IPS-15b (cell line): ENCODE data around the gene FUNDC1.
A peak's percentile ranks its signal among the peaks of the same experiment; 100 is the strongest.
"Not testable (repeated sequence)": the region's sequence is repeated elsewhere in the genome, so short reads cannot be mapped to it uniquely, and the experiment has no call there.

ENCODE experiments used
- H3K27me3 ChIP-seq: one replicate; pipeline ENCODE4 v1.6.1; 2013; ENCODE audit warnings: low read length; ENCODE audit not compliant: control insufficient read depth, insufficient read depth
- H3K36me3 ChIP-seq: one replicate; pipeline ENCODE4 v1.6.1; 2013; ENCODE audit warnings: low read length; ENCODE audit not compliant: control insufficient read depth, insufficient read depth
- H3K4me1 ChIP-seq: one replicate; pipeline ENCODE4 v1.6.1; 2013; ENCODE audit warnings: mild to moderate bottlenecking, low read length; ENCODE audit not compliant: control insufficient read depth, insufficient read depth
- H3K4me3 ChIP-seq: one replicate; pipeline ENCODE4 v1.5.1; 2013; ENCODE audit warnings: low read depth, low read length
- H3K9ac ChIP-seq: one replicate; pipeline ENCODE4 v1.6.1; 2013; ENCODE audit warnings: low read depth, mild to moderate bottlenecking, low read length
- H3K9me3 ChIP-seq: one replicate; pipeline ENCODE4 v1.6.1; 2013; ENCODE audit warnings: mild to moderate bottlenecking, low read length; ENCODE audit not compliant: control insufficient read depth, insufficient read depth

Gene FUNDC1

GRCh38 chrX:44542567-44543325 is at the start of gene FUNDC1:
Gene FUNDC1, minus strand, starts transcription at chrX:44542859. Its CDS starts 27 bp downstream, at chrX:44542832.
- H3K9me3 ChIP-seq = no peaks in the 10 kb centered on the region
- H3K27me3 ChIP-seq = no peaks in the 10 kb centered on the region
- no peaks in the 10 kb centered on the region for H3K36me3 ChIP-seq
- no peaks in the 10 kb centered on the region for H3K4me1 ChIP-seq
- H3K9ac ChIP-seq = peak within 1 kb of the TSS; percentile 60
- H3K4me3 ChIP-seq = peak within 1 kb of the TSS; percentile 62

- Histone ChIP-seq H3K4me3 (no peak overlapping the region), H3K27me3 (no peaks in the 10 kb centered on the region), H3K36me3 (no peaks in the 10 kb centered on the region), H3K9ac (no peak overlapping the region), H3K4me1 (no peaks in the 10 kb centered on the region), H3K9me3 (peaks cover 3% of the 10 kb centered on the region)
Observed at GRCh38 chrX:44585866-44586265, 43.2 kb upstream of the FUNDC1 start.

- Histone ChIP-seq H3K36me3 (no peaks in the 10 kb centered on the region), H3K9me3 (peaks cover 3% of the 10 kb centered on the region)
Observed at GRCh38 chrX:44580466-44580865, 37.8 kb upstream of the FUNDC1 start.

GRCh38 chrX:44572340-44572938 is 29.8 kb upstream of the FUNDC1 start:
- H3K9me3 ChIP-seq = peaks cover 2% of the 10 kb centered on the region
- H3K9ac ChIP-seq = no peak overlapping the region
- H3K36me3 ChIP-seq = no peaks in the 10 kb centered on the region
- no peaks in the 10 kb centered on the region for H3K27me3 ChIP-seq
- no peak overlapping the region for H3K4me3 ChIP-seq
- no peaks in the 10 kb centered on the region for H3K4me1 ChIP-seq

More at GRCh38 chrX:44580466-44580865, 37.8 kb upstream of the FUNDC1 start:
- no peaks in the 10 kb centered on the region for H3K27me3 ChIP-seq
- H3K4me3 ChIP-seq = no peak overlapping the region
- no peak overlapping the region for H3K9ac ChIP-seq
- H3K4me1 ChIP-seq = no peaks in the 10 kb centered on the region

GRCh38 chrX:44570522-44570921 is 27.9 kb upstream of the FUNDC1 start:
- Histone ChIP-seq H3K36me3 (no peaks in the 10 kb centered on the region), H3K27me3 (no peaks in the 10 kb centered on the region), H3K4me3 (no peak overlapping the region), H3K9ac (no peak overlapping the region), H3K9me3 (peaks cover 2% of the 10 kb centered on the region), H3K4me1 (no peaks in the 10 kb centered on the region)

GRCh38 chrX:44569122-44569521 is 26.5 kb upstream of the FUNDC1 start:
- Histone ChIP-seq H3K9ac (no peak overlapping the region), H3K27me3 (no peaks in the 10 kb centered on the region), H3K4me3 (no peak overlapping the region), H3K36me3 (no peaks in the 10 kb centered on the region), H3K9me3 (peaks cover 2% of the 10 kb centered on the region), H3K4me1 (no peaks in the 10 kb centered on the region)

GRCh38 chrX:44568196-44568595 is 25.5 kb upstream of the FUNDC1 start:
- Histone ChIP-seq H3K9ac (no peak overlapping the region), H3K9me3 (peaks cover 2% of the 10 kb centered on the region), H3K36me3 (no peaks in the 10 kb centered on the region), H3K4me1 (no peaks in the 10 kb centered on the region), H3K27me3 (no peaks in the 10 kb centered on the region), H3K4me3 (no peak overlapping the region)

- H3K36me3 ChIP-seq, H3K4me1 ChIP-seq, H3K9me3 ChIP-seq, H3K9ac ChIP-seq, H3K4me3 ChIP-seq, H3K27me3 ChIP-seq: not testable (repeated sequence)
Observed at GRCh38 chrX:44561896-44562295, 19.2 kb upstream of the FUNDC1 start.

- Histone ChIP-seq H3K4me1 (no peaks in the 10 kb centered on the region), H3K9me3 (peaks cover 9% of the 10 kb centered on the region), H3K4me3 (no peak overlapping the region), H3K36me3 (no peaks in the 10 kb centered on the region), H3K27me3 (no peaks in the 10 kb centered on the region), H3K9ac (no peak overlapping the region)
Observed at GRCh38 chrX:44550563-44550962, 7.9 kb upstream of the FUNDC1 start.

- not testable (repeated sequence) for H3K9me3 ChIP-seq, H3K4me1 ChIP-seq, H3K36me3 ChIP-seq, H3K27me3 ChIP-seq, H3K9ac ChIP-seq, H3K4me3 ChIP-seq
Observed at GRCh38 chrX:44545454-44545853, 2.8 kb upstream of the FUNDC1 start.

- no peak overlapping the region for H3K9ac ChIP-seq
- H3K4me1 ChIP-seq = no peaks in the 10 kb centered on the region
- H3K27me3 ChIP-seq = no peaks in the 10 kb centered on the region
- no peak overlapping the region for H3K4me3 ChIP-seq
- H3K36me3 ChIP-seq = no peaks in the 10 kb centered on the region
- no peaks in the 10 kb centered on the region for H3K9me3 ChIP-seq
Observed at GRCh38 chrX:44544036-44544435, 1.4 kb upstream of the FUNDC1 start.

GRCh38 chrX:44536198-44536597 is 6.5 kb downstream of the FUNDC1 start:
- Histone ChIP-seq H3K4me1 (no peaks in the 10 kb centered on the region), H3K27me3 (no peaks in the 10 kb centered on the region), H3K4me3 (no peak overlapping the region), H3K9me3 (no peaks in the 10 kb centered on the region), H3K9ac (no peak overlapping the region), H3K36me3 (no peaks in the 10 kb centered on the region)
